ENCODE measurements around the gene DFFB.
"Not testable (repeated sequence)": the region's sequence is repeated elsewhere in the genome, so short reads cannot be mapped to it uniquely, and the experiment has no call there.

The DFFB gene, protein sequence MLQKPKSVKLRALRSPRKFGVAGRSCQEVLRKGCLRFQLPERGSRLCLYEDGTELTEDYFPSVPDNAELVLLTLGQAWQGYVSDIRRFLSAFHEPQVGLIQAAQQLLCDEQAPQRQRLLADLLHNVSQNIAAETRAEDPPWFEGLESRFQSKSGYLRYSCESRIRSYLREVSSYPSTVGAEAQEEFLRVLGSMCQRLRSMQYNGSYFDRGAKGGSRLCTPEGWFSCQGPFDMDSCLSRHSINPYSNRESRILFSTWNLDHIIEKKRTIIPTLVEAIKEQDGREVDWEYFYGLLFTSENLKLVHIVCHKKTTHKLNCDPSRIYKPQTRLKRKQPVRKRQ
- long read RNA-seq, transcript DFFB-205 (7 exons, 3,028 nt): major isoform, 125 of 157 reads
- long read RNA-seq, partial matches to known transcripts: 4 of 157 reads
- long read RNA-seq, other reads (novel, unspliced or antisense): 21 of 157 reads

DNA sequence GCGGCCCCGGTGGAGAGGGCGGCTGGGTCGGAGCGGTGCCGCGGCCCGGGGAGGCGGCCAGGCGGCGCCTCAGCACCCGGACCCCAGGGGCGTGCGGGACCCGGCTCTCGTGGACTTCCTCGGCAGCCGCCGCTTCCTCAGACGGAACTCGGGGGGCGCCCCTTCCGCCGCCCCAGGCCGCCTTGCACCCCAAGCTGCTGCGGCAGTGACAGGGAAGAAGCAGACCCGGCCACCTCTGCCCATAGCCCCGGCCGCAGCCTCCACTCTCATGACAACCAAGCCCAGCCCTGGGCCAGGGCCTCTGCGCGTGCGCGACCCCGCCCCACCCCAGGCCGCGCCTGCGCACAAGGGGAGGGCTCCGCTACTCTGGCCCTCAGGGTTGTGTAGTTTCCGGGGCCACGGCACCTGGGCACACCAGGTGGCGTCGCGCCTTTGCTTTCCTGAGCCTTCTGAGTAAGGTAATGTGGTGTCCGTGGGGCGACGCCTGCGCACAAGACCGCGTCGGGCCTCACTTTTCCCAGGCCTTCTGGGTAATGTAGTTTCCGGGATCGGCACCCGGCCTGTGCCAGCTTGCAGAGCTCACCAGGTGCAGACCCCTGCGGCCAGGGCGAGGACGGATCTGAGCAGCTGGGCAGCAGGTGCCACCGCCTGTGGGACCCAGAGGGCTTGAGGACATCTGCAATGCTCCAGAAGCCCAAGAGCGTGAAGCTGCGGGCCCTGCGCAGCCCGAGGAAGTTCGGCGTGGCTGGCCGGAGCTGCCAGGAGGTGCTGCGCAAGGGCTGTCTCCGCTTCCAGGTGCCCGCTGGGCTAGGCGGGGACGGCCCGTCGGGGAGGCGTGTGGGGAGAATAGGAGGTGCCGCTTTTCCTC is at the start of gene DFFB, which contains the start of gene CEP104:
Gene DFFB, plus strand, starts transcription at position 554 of the 868 bp plus-strand sequence. Its CDS starts 128 bp downstream, at position 682.
Gene CEP104, minus strand, starts transcription at position 289 of the 868 bp plus-strand sequence. CDS start 4,804 bp downstream, outside the sequence.
- Histone ChIP-seq H3K4me3 (replicated peaks; ENCODE audit: insufficient read depth, low read length) (peak within 1 kb of the TSS; percentile 80), H3K27ac (replicated peaks) (peak within 1 kb of the TSS; percentile 66), H3K27me3 (ENCODE audit: insufficient read depth, poor library complexity, severe bottlenecking) (no peaks in the 10 kb centered on the region)
- peak; percentile 96 to 97 for DNase-seq (ENCODE audit: low read depth in 1 of 2, low spot score in 1 of 2)
- TF ChIP-seq, protein P1, sequence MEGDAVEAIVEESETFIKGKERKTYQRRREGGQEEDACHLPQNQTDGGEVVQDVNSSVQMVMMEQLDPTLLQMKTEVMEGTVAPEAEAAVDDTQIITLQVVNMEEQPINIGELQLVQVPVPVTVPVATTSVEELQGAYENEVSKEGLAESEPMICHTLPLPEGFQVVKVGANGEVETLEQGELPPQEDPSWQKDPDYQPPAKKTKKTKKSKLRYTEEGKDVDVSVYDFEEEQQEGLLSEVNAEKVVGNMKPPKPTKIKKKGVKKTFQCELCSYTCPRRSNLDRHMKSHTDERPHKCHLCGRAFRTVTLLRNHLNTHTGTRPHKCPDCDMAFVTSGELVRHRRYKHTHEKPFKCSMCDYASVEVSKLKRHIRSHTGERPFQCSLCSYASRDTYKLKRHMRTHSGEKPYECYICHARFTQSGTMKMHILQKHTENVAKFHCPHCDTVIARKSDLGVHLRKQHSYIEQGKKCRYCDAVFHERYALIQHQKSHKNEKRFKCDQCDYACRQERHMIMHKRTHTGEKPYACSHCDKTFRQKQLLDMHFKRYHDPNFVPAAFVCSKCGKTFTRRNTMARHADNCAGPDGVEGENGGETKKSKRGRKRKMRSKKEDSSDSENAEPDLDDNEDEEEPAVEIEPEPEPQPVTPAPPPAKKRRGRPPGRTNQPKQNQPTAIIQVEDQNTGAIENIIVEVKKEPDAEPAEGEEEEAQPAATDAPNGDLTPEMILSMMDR (IDR thresholded peaks at IDR 0.05; ENCODE audit: insufficient read depth, low read length): no peak
- TF ChIP-seq SPI1 (IDR thresholded peaks at IDR 0.05; ENCODE audit: borderline replicate concordance, low read depth) (no peak), GABPA (IDR thresholded peaks at IDR 0.05; ENCODE audit: low read depth) (no peak), POLR2AphosphoS5 (IDR thresholded peaks at IDR 0.05; ENCODE audit: low read depth) (no peak; the same call in 1 of the 2 replicates)
- TF ChIP-seq, protein P2, sequence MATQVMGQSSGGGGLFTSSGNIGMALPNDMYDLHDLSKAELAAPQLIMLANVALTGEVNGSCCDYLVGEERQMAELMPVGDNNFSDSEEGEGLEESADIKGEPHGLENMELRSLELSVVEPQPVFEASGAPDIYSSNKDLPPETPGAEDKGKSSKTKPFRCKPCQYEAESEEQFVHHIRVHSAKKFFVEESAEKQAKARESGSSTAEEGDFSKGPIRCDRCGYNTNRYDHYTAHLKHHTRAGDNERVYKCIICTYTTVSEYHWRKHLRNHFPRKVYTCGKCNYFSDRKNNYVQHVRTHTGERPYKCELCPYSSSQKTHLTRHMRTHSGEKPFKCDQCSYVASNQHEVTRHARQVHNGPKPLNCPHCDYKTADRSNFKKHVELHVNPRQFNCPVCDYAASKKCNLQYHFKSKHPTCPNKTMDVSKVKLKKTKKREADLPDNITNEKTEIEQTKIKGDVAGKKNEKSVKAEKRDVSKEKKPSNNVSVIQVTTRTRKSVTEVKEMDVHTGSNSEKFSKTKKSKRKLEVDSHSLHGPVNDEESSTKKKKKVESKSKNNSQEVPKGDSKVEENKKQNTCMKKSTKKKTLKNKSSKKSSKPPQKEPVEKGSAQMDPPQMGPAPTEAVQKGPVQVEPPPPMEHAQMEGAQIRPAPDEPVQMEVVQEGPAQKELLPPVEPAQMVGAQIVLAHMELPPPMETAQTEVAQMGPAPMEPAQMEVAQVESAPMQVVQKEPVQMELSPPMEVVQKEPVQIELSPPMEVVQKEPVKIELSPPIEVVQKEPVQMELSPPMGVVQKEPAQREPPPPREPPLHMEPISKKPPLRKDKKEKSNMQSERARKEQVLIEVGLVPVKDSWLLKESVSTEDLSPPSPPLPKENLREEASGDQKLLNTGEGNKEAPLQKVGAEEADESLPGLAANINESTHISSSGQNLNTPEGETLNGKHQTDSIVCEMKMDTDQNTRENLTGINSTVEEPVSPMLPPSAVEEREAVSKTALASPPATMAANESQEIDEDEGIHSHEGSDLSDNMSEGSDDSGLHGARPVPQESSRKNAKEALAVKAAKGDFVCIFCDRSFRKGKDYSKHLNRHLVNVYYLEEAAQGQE (IDR thresholded peaks at IDR 0.05; ENCODE audit: insufficient replicate concordance, low read depth): no peak

DNA sequence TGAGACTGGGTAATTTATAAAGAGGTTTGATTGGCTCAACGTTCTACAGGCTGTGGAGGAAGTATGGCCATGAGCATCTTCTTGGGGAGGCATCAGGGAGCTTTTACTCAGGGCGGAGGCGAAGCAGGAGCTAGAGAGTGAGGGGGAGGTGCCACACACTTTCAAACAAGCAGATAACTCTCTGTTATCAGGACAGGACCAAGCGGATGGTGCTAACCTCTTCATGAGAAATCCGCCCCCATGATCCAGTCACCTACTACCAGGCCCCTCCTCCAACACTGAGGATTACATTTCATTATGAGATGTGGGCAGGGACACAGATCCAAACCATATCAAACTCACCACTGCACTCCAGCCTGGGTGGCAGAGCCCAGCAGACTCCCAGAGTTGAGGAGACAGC is 49.5 kb upstream of the DFFB start:
- no peak overlapping the region for H3K27ac ChIP-seq (replicated peaks)
- DNase-seq (ENCODE audit: low read depth in 1 of 2, low spot score in 1 of 2): no peak
- no peak overlapping the region for H3K4me3 ChIP-seq (replicated peaks; ENCODE audit: insufficient read depth, low read length)
- TF ChIP-seq POLR2AphosphoS5 (IDR thresholded peaks at IDR 0.05; ENCODE audit: low read depth): no peak
- TF ChIP-seq, protein P1 (IDR thresholded peaks at IDR 0.05; ENCODE audit: insufficient read depth, low read length): no peak
- TF ChIP-seq GABPA (IDR thresholded peaks at IDR 0.05; ENCODE audit: low read depth): no peak
- TF ChIP-seq, protein P2 (IDR thresholded peaks at IDR 0.05; ENCODE audit: insufficient replicate concordance, low read depth): no peak
- TF ChIP-seq SPI1 (IDR thresholded peaks at IDR 0.05; ENCODE audit: borderline replicate concordance, low read depth): no peak
- H3K27me3 ChIP-seq (ENCODE audit: insufficient read depth, poor library complexity, severe bottlenecking): no peaks in the 10 kb centered on the region

DNA sequence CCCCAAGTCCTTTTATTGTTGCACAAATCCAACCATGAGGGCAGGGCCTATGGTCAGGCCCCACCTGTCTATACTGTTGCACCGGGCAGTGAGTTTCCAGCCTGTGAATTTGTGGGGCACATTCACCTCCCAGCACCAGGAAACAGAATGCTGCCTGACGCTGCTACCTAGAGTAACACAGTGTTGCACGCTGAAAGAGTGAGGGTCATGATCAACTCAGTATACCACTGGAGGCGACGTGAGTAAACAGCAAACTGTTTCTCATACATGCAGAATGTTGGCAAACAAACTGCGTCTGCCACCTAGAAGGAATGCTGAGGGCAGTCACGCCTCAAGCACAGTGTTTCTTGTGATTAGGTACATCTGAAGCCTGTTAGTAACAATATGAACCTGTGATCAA is 47.6 kb upstream of the DFFB start:
- Histone ChIP-seq H3K27ac (replicated peaks) (no peak overlapping the region), H3K4me3 (replicated peaks; ENCODE audit: insufficient read depth, low read length) (no peak overlapping the region), H3K27me3 (ENCODE audit: insufficient read depth, poor library complexity, severe bottlenecking) (no peaks in the 10 kb centered on the region)
- no peak for DNase-seq (ENCODE audit: low read depth in 1 of 2, low spot score in 1 of 2)
- TF ChIP-seq SPI1 (IDR thresholded peaks at IDR 0.05; ENCODE audit: borderline replicate concordance, low read depth) (no peak), GABPA (IDR thresholded peaks at IDR 0.05; ENCODE audit: low read depth) (no peak)

DNA sequence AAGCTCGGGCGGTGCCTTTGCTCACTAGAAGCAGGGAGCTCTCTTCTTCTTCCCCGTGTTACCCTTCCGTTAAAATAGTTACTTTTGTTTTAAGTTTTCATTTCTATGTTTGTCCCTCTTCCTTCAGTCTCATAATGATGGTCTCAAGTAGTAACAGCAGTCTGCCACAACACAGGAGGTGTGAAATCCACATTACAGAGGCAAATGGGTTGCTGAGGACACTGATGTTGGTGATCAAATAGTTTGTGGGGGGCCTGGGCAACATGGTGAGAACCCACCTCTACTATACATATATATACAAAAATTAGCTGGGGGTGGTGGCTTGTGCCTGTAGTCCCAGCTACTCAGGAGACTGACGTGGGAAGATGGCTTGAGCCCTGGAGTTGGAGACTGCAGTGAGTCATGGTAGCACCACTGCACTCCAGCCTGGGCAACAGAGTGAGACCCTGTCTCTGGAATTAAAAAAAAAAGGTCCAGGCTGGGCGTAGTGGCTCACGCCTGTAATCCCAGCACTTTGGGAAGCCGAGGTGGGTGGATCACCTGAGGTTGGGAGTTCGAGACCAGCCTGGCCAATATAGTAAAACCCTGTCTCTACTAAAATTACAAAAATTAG is 47.0 kb upstream of the DFFB start:
- not testable (repeated sequence) for H3K4me3 ChIP-seq (replicated peaks; ENCODE audit: insufficient read depth, low read length)

More for the DNA sequence above, 47.0 kb upstream of the DFFB start:
- H3K27ac ChIP-seq (replicated peaks); DNase-seq (ENCODE audit: low read depth in 1 of 2, low spot score in 1 of 2); H3K27me3 ChIP-seq (ENCODE audit: insufficient read depth, poor library complexity, severe bottlenecking): not testable (repeated sequence)
